Stimulated activated CD4-positive, alpha-beta T cell treated with anti-CD3 and anti-CD28 coated beads, Interleukin-2, amount 100 ng/mL, for 24 hours (primary cell): ENCODE data around the gene PRKACB.
"Not testable (repeated sequence)": the region's sequence is repeated elsewhere in the genome, so short reads cannot be mapped to it uniquely, and the experiment has no call there.

ENCODE experiments used
- DNase-seq, 2 donors: peaks; one replicate each; pipeline ENCODE4 v3.0.0-alpha.2; 2020

Gene PRKACB

DNA sequence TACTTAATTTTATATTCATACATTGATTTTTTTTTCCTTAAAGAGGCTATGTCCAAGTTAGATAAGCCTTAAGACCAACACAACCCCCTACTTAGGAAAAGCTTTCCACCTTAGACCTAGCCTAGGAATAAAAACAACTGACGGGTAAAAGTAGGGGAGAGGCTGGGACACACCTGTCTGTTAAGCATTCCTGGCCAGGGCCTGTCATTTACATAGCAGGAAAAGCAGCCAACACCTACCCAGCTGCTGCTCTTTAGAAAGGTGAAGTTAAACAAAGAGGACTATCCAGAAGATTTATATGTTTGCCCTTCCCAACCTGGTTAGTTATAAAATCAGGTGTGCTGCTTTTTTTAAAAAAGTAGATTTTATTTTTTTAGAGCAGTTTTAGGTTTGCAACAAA lies 128.3 kb downstream of the PRKACB start:
- DNase-seq, result no peak

DNA sequence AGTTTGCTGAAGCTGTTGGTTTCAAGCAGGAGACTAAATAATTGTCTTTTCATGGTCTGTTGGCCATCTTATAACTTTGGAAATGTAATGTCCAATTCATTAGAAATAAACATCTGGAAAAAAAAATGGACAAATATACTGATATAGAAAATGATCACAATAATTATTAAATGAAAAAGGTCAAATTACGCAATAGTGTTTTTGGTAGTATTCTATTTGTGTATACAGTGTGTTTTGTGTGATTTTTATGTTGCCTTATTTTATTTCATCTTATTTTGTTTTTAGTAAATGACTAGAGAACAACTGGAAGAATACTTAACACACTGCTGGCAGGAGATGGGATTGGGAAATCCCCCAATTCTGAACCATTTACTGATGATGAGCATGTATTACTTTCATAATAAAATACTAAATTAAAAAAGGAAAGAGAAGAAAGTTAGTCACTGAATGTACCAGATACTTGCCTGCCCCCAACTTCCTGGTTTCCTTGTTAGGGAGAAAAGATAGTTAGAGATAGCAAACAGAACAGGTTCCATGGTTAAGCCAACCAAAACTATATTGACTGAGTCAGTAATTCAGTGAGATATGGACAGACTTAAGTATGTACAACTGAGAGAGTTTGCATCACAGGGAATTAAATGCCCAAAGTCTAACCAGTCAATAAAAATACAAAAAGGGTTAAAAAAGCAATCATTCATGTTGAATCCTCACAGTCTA lies 133.4 kb downstream of the PRKACB start:
- DNase-seq, result no peak

DNA sequence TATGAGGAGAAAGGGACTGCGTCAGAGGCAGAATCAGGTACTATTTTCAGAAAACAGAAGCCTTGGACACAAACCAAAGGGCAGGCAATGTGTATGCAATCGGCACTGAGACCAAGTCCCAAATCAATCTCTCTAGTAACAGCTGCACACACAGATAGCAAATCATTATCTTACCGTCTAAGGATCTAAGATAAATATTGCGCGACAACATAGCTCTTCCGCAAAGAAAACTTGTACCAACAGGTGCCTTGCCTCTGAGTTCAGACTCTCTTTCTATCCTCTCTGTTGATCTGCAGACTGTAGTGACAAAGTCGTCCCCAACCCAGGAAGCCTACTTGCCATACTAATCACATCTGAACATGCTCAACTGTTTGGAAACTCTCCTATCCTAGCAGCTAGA lies 134.8 kb downstream of the PRKACB start:
- no peak for DNase-seq

DNA sequence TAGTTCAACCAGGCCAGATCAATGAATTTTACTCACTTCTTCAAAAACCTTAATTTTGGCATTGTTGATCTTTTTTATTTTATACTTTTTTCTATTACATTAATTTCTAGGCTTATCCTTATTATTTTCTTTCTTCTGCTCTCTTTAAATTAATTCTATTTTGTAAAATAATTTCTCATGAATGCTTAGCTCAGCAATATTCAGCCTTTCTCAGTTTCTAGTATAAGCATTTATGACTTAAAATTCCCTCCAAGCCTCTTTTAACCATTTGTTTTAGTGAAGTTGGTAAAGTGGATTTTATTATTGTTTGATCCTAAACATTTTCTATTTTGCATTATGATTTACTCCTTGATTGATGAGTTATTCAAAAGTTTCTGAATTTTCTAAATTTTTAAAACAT lies 136.8 kb downstream of the PRKACB start:
- no peak for DNase-seq

DNA sequence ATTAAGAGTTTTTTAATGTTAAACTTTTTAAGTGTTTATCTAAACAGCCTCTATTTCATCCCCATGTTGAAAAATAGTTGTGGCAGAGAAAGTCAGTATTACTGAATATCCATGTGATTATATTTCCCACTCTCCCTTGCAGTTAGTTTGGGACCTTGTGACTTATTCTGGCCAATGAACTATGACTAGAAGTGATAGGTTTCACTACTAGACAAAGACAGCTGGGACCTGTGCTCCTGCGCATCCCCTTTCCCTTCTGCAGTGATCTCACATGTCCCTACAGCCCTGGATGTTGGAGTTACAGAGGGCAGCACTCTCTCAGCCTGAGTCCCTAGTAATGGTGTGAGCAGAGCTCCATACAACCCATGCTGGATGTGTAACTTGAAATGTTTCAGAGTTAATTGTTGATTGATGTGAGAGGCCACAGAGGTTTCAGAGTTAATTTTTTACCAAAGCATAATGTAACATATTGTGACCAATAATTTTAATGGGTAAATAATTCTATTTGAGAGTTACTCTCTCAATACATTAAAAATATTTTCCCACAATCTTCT lies 138.8 kb downstream of the PRKACB start:
- no peak for DNase-seq

DNA sequence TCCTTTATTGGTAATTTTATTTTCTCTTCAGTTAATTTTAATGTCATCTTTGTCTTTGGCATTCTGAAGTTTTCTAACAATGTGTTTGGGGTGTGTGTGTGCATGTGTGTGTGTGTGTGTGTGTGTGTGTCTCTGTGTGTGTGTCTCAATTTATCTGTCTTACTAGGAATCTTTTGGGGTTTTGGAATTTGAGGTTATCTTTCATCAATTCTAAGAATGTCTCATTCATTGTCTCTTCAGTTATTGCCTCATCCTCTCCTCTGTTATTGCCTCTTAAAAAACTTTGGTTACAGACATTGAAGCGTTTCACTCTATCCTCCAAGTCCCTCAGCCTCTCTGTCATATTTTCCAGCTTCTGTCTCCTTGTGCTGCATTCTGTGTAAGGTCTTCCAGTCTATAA lies 139.3 kb downstream of the PRKACB start:
- no peak for DNase-seq

DNA sequence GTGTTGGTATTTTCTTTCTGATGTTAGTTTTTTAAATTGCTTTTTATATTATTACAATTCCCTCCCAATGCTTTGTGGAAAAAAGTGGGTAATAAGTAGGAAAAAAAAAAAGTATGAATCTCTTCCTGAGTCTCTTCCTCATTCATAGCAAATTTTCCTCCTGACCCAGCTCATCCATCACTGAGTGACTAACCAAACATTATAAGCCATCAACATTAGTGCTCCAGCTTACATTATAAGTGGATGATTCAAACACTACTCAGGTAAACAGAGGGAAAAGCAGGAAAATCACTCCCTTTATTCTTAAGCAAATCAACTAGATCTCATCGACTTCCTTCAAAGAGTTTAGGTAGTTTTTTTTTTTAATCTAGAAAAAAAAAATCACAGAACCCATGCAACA lies 142.0 kb downstream of the PRKACB start:
- no peak for DNase-seq

DNA sequence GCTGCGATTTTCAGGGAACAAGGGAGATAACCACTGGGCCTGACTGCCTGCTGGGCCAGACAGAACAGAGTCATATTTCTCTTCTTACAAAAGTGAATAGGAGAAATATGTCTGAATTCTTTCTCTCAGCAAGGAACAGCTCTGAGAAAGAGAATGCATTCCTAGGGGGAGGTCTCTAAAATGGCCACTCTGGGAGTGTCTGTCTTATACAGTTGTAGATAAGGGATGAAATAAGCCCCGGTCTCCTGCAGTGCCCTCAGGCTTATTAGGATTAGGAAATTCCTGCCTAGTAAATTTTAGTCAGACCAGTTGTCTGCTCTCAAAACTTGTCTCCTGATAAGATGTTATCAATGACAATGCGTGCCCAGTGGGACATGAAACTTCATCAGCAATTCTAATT lies 143.3 kb downstream of the PRKACB start:
- DNase-seq, result not testable (repeated sequence)
